Endothelial cell (in vitro differentiated cells): ENCODE measurements around the gene METTL25B. TPM values are rescaled to one million over a fixed set of nuclear protein-coding genes. Genes with fewer than 3 reads are reported as not detected.
"Not testable (repeated sequence)": the region's sequence is repeated elsewhere in the genome, so short reads cannot be mapped to it uniquely, and the experiment has no call there.

ENCODE experiments used
- DNase-seq: peaks from one replicate; pipeline ENCODE4 v3.0.0; 2021; ENCODE audit warnings: low spot score
- H3K27ac Mint-ChIP-seq: one replicate; pipeline ENCODE4 v1.8.0; 2021; ENCODE audit warnings: mixed read lengths, inconsistent platforms; ENCODE audit not compliant: unreplicated experiment
- H3K27me3 Mint-ChIP-seq: one replicate; pipeline ENCODE4 v1.8.0; 2021; ENCODE audit warnings: mild to moderate bottlenecking, moderate library complexity, mixed read lengths, inconsistent platforms; ENCODE audit not compliant: unreplicated experiment
- H3K36me3 Mint-ChIP-seq: one replicate; pipeline ENCODE4 v1.8.0; 2021; ENCODE audit warnings: mild to moderate bottlenecking, low read depth, mixed read lengths, inconsistent platforms; ENCODE audit not compliant: unreplicated experiment
- H3K4me1 Mint-ChIP-seq: one replicate; pipeline ENCODE4 v1.8.0; 2021; ENCODE audit warnings: mild to moderate bottlenecking, mixed read lengths, inconsistent platforms; ENCODE audit not compliant: unreplicated experiment
- H3K4me3 Mint-ChIP-seq: one replicate; pipeline ENCODE4 v1.8.0; 2021; ENCODE audit warnings: mild to moderate bottlenecking, mixed read lengths, inconsistent platforms; ENCODE audit not compliant: unreplicated experiment
- H3K9me3 Mint-ChIP-seq: one replicate; pipeline ENCODE4 v1.8.0; 2021; ENCODE audit warnings: mixed read lengths, inconsistent platforms; ENCODE audit not compliant: unreplicated experiment
- CTCF ChIP-seq: fragments of 200-600 bp; sonication (generic); IDR thresholded peaks from one replicate; pipeline ENCODE4 v1.5.0; 2021; ENCODE audit warnings: antibody characterized with exemption; ENCODE audit not compliant: unreplicated experiment
- total RNA-seq: library from RNA; stranded (reverse); fragmentation: NEBNext Ultra II Directional; extraction: Animal tissue kit (Norgen Biotek cat#: 25700); gene quantifications from one replicate; pipeline ENCODE4 v1.2.1, GENCODE V29; 2021; ENCODE audit not compliant: unreplicated experiment

Gene METTL25B
- total RNA-seq, 1 donor from 2014 or later, result 19.3 TPM

GRCh38 chr1:156754219-156754618 is 25.9 kb downstream of the METTL25B start:
- Mint-ChIP-seq H3K27ac (no peak overlapping the region), H3K4me3 (peak overlapping the region; percentile 47)

GRCh38 chr1:156755527-156755950 is 27.3 kb downstream of the METTL25B start:
- no peak overlapping the region for H3K4me3 Mint-ChIP-seq

More at GRCh38 chr1:156754219-156754618, 25.9 kb downstream of the METTL25B start:
- peaks cover 27% of the 10 kb centered on the region for H3K4me1 Mint-ChIP-seq
- H3K27me3 Mint-ChIP-seq, result peaks cover 7% of the 10 kb centered on the region
- H3K36me3 Mint-ChIP-seq, result no peaks in the 10 kb centered on the region
- no peaks in the 10 kb centered on the region for H3K9me3 Mint-ChIP-seq
- no peak for TF ChIP-seq CTCF
- DNase-seq, result no peak

GRCh38 chr1:156756355-156756754 is 28.1 kb downstream of the METTL25B start:
- peaks cover 13% of the 10 kb centered on the region for H3K4me1 Mint-ChIP-seq
- DNase-seq, result no peak
- H3K27me3 Mint-ChIP-seq, result peaks cover 6% of the 10 kb centered on the region
- H3K9me3 Mint-ChIP-seq, result no peaks in the 10 kb centered on the region
- no peak overlapping the region for H3K27ac Mint-ChIP-seq
- TF ChIP-seq CTCF, result no peak
- no peak overlapping the region for H3K4me3 Mint-ChIP-seq
- H3K36me3 Mint-ChIP-seq, result no peaks in the 10 kb centered on the region

More at GRCh38 chr1:156755527-156755950, 27.3 kb downstream of the METTL25B start:
- no peak for TF ChIP-seq CTCF
- H3K4me1 Mint-ChIP-seq, result peaks cover 14% of the 10 kb centered on the region
- no peaks in the 10 kb centered on the region for H3K9me3 Mint-ChIP-seq
- H3K36me3 Mint-ChIP-seq, result no peaks in the 10 kb centered on the region
- DNase-seq, result no peak
- no peak overlapping the region for H3K27ac Mint-ChIP-seq
- H3K27me3 Mint-ChIP-seq, result peaks cover 6% of the 10 kb centered on the region

GRCh38 chr1:156757572-156758253 is 29.4 kb downstream of the METTL25B start:
- H3K36me3 Mint-ChIP-seq, H3K4me1 Mint-ChIP-seq, H3K9me3 Mint-ChIP-seq, DNase-seq, H3K27me3 Mint-ChIP-seq, H3K4me3 Mint-ChIP-seq, H3K27ac Mint-ChIP-seq: not testable (repeated sequence)

- DNase-seq, result no peak
- H3K27me3 Mint-ChIP-seq, result peaks cover 4% of the 10 kb centered on the region
- no peaks in the 10 kb centered on the region for H3K9me3 Mint-ChIP-seq
- no peak overlapping the region for H3K4me3 Mint-ChIP-seq
- TF ChIP-seq CTCF, result no peak
- H3K4me1 Mint-ChIP-seq, result no peaks in the 10 kb centered on the region
- H3K36me3 Mint-ChIP-seq, result no peaks in the 10 kb centered on the region
- no peak overlapping the region for H3K27ac Mint-ChIP-seq
Observed at GRCh38 chr1:156760092-156760795, 32.0 kb downstream of the METTL25B start.
